PC-3 (cell line): ENCODE measurements around the gene ZDHHC7.

Experiments
- EZH2 ChIP-seq: fragments of 300-600 bp; sonication (generic); IDR thresholded peaks from one replicate; pipeline ENCODE4 v1.6.1; 2017; ENCODE audit warnings: antibody characterized with exemption, mild to moderate bottlenecking, low read length; ENCODE audit not compliant: unreplicated experiment
- EZH2phosphoT487 ChIP-seq: fragments of 300-600 bp; sonication (generic); IDR thresholded peaks from 2 replicates; pipeline ENCODE4 v1.6.1; 2018; ENCODE audit warnings: mild to moderate bottlenecking, antibody characterized with exemption, low read length, borderline replicate concordance
- TF ChIP-seq, protein P1 (sequence below): fragments of 300-600 bp; sonication (generic); conservative IDR thresholded peaks from 2 replicates; pipeline ENCODE4 v1.5.1; 2017; ENCODE audit warnings: antibody characterized with exemption, low read depth, mild to moderate bottlenecking, low read length

DNA sequence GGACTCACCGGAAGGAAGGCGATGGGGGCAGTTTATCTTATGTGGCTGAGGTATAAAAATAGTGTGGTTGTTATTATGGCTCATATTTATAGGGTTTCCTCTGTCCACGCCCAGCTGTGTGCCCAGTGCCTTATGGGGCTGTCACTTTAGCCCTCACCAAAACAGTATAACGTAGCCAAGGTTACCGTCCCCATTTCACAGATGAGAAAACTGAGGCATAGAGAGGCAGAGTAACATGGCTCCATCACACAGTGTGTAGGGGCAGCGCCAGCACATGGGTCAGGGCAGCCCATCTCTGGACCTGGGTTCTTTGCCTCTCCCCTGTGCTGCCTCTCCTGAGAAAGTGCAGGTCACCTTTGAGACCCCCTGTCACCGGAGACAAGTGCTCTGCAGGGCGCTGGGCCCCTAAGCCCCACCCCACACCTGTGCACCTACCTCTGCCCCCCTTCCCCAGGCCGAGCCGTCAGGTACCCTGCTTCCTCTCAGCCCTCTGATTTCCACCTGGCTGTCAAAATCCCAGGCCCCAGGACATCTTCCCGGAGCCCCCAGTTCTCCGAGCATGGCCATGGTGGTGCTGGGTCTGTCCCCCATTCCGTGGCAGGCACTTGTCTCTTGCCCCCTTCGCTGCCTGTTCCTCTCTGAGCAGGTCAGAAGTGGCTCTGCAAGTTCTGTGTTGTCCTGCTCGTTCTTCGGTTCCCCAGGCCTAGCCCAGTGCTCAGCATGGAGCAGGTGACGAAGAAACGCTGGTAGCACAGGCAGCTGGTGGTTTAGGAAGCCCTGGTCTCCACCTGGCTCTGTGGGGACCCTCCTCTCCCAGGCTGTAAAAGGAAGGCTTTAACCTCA lies 23.5 kb upstream of the ZDHHC7 start:
- TF ChIP-seq, protein P1, sequence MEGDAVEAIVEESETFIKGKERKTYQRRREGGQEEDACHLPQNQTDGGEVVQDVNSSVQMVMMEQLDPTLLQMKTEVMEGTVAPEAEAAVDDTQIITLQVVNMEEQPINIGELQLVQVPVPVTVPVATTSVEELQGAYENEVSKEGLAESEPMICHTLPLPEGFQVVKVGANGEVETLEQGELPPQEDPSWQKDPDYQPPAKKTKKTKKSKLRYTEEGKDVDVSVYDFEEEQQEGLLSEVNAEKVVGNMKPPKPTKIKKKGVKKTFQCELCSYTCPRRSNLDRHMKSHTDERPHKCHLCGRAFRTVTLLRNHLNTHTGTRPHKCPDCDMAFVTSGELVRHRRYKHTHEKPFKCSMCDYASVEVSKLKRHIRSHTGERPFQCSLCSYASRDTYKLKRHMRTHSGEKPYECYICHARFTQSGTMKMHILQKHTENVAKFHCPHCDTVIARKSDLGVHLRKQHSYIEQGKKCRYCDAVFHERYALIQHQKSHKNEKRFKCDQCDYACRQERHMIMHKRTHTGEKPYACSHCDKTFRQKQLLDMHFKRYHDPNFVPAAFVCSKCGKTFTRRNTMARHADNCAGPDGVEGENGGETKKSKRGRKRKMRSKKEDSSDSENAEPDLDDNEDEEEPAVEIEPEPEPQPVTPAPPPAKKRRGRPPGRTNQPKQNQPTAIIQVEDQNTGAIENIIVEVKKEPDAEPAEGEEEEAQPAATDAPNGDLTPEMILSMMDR = no peak
- TF ChIP-seq EZH2 (no peak), EZH2phosphoT487 (no peak)
